ENCODE measurements around the gene OR8B8. TPM values are rescaled to one million over a fixed set of nuclear protein-coding genes. Genes with fewer than 3 reads are reported as not detected.

Gene OR8B8
- polyA plus RNA-seq, 1 experiment, result not detected

DNA sequence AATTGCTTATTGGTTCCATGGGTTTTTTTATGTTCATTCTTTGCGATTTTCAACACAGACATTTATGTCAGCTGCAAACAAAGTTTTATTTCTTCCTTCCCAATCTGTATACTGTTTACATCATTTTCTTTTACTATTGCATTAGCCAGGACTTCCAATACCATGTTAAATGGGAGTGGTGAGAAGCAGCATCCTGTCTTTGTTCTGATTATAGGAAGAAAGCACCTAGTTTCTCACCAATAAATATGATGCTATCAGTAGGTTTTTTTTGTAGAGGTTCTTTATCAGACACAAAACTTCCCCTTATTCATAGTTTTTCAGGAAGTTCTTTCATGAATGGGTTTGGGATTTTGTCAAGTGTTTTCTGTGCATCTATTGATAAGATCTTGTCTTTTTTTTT is 28.0 kb upstream of the OR8B8 start:
- TF ChIP-seq, protein P1, sequence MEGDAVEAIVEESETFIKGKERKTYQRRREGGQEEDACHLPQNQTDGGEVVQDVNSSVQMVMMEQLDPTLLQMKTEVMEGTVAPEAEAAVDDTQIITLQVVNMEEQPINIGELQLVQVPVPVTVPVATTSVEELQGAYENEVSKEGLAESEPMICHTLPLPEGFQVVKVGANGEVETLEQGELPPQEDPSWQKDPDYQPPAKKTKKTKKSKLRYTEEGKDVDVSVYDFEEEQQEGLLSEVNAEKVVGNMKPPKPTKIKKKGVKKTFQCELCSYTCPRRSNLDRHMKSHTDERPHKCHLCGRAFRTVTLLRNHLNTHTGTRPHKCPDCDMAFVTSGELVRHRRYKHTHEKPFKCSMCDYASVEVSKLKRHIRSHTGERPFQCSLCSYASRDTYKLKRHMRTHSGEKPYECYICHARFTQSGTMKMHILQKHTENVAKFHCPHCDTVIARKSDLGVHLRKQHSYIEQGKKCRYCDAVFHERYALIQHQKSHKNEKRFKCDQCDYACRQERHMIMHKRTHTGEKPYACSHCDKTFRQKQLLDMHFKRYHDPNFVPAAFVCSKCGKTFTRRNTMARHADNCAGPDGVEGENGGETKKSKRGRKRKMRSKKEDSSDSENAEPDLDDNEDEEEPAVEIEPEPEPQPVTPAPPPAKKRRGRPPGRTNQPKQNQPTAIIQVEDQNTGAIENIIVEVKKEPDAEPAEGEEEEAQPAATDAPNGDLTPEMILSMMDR (IDR thresholded peaks at IDR 0.05; ENCODE audit: insufficient read depth, low read depth, low read length), result no peak
- no peak for DNase-seq (ENCODE audit: low read depth)
- H3K4me3 ChIP-seq (ENCODE audit: low read depth, low read length), result no peak overlapping the region
- ChIA-PET CTCF (no interaction called here), POLR2A (no interaction called here)
- no peaks in the 10 kb centered on the region for H3K27me3 ChIP-seq (ENCODE audit: control insufficient read depth, insufficient read depth, low read length)
- no peaks in the 10 kb centered on the region for H3K36me3 ChIP-seq (ENCODE audit: control insufficient read depth, insufficient read depth, low read length)

DNA sequence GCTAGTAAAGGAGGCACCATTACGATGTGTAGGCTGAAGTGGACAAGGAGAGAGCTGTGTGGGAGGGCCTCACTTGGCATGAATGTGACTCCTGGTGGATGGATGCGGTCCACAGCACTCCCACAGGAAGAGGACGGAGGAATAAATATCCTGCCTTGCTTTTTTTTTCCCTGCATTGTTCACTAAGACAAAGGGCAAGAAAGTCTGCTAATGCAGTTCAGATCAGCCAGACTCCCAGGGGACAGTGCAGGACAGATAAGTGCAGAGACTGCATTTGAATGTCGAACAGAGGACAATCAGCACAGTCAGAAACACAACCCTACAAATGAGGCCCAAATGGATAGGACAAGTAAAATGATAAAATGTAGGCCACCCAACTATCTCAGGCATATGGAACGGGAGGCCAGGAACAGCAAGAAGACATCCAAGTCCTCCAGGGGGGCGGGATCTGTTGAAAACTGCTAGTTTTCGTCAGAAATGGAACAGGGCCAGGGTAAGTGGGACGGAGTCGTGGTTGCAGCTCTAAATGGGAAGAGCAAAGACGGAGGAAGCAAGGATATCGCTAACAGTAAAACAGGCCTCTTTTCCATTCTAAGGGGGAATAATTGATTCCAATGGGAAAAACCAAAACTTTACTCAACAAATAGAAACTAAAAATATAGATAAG is 25.2 kb upstream of the OR8B8 start:
- ChIA-PET CTCF (no interaction called here), POLR2A (no interaction called here)
- Histone ChIP-seq H3K4me3 (ENCODE audit: low read depth, low read length) (no peak overlapping the region), H3K27me3 (ENCODE audit: control insufficient read depth, insufficient read depth, low read length) (no peaks in the 10 kb centered on the region), H3K36me3 (ENCODE audit: control insufficient read depth, insufficient read depth, low read length) (no peaks in the 10 kb centered on the region)
- DNase-seq (ENCODE audit: low read depth), result no peak
- TF ChIP-seq, protein P1 (IDR thresholded peaks at IDR 0.05; ENCODE audit: insufficient read depth, low read depth, low read length), result no peak

DNA sequence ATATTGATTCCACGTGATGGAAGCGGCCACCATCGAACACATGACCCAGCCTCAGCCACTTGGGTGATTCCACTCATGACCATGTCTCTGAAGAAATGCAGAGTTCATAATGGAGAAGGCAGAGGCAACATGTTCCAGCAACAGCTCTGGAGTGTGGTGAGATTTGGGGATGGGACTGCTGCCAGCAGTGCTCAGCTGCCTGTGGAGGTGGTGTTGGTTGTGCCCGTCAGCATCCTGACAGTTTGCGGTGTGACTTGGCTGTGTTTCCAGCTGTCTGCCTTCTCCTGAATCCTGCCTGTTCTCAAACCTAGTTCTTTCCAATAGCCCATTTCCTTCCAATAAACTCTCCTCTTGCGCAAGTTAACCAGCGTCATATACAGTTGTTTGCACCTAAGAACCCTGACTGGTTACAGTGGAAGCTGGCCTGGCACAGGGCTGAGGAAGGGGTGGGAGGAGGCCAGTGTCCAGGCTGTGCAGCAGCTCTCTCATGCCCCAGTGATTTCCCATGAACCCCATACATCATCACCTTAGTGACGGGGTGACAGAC is 22.0 kb upstream of the OR8B8 start:
- POLR2A ChIA-PET, result no interaction called here
- Histone ChIP-seq H3K4me3 (ENCODE audit: low read depth, low read length) (no peak overlapping the region), H3K36me3 (ENCODE audit: control insufficient read depth, insufficient read depth, low read length) (no peaks in the 10 kb centered on the region), H3K27me3 (ENCODE audit: control insufficient read depth, insufficient read depth, low read length) (no peaks in the 10 kb centered on the region)
- TF ChIP-seq, protein P1 (IDR thresholded peaks at IDR 0.05; ENCODE audit: insufficient read depth, low read depth, low read length), result no peak
- no peak for DNase-seq (ENCODE audit: low read depth)
- CTCF ChIA-PET, result no interaction called here

DNA sequence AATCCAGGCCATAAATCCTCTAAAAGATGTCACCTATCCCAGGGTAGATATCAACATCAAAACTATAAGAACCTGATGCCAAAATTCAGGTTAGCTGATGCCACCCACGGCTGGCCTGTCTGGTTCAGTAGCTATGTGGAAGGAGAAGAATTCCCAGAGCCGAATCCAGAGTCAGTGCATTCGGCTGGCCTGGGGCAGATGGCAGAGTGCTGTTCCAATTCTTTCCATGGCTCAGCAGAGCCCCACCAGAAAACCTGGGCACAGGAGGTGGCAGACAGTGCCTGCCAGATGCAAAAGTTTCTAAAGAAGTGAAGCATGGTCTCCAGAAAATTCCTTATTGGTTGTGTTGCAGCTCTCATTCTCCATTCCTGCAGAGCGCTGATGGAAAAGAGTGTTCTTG is 19.9 kb upstream of the OR8B8 start:
- no peak for DNase-seq (ENCODE audit: low read depth)
- TF ChIP-seq, protein P1 (IDR thresholded peaks at IDR 0.05; ENCODE audit: insufficient read depth, low read depth, low read length), result no peak
- no peaks in the 10 kb centered on the region for H3K36me3 ChIP-seq (ENCODE audit: control insufficient read depth, insufficient read depth, low read length)
- H3K4me3 ChIP-seq (ENCODE audit: low read depth, low read length), result no peak overlapping the region
- no peaks in the 10 kb centered on the region for H3K27me3 ChIP-seq (ENCODE audit: control insufficient read depth, insufficient read depth, low read length)
- POLR2A ChIA-PET, result no interaction called here
- CTCF ChIA-PET, result no interaction called here

DNA sequence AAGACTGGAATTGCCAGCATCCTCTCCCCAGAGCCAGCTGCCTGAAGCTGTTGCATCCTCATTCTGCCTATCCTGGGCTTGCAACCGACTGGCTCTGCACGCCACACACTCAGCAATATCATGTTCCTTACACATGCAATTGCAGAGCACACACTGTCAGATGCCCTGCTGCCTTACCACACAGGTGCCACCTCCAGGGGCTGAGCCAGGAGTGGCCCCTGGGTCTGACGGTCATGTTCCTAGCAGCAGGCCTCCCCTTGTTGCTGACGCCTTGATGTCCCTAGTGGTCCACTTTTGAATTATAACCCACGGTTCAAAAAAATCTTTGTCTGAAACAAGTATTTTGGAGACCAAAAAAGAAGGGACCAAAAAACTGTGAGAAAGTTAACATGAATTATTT is 18.5 kb upstream of the OR8B8 start:
- ChIA-PET CTCF (no interaction called here), POLR2A (no interaction called here)
- no peaks in the 10 kb centered on the region for H3K27me3 ChIP-seq (ENCODE audit: control insufficient read depth, insufficient read depth, low read length)
- H3K4me3 ChIP-seq (ENCODE audit: low read depth, low read length), result no peak overlapping the region
- no peak for DNase-seq (ENCODE audit: low read depth)
- TF ChIP-seq, protein P1 (IDR thresholded peaks at IDR 0.05; ENCODE audit: insufficient read depth, low read depth, low read length), result no peak
- H3K36me3 ChIP-seq (ENCODE audit: control insufficient read depth, insufficient read depth, low read length), result no peaks in the 10 kb centered on the region
